HepG2 (cell line): ENCODE data around the gene XPNPEP3. TPM values are rescaled to one million over a fixed set of nuclear protein-coding genes. Genes with fewer than 3 reads are reported as not detected.

ENCODE experiments used
- ATAC-seq: fragments of 200-7000 bp; cut with Tn5 transposase; 3 replicates; pipeline ENCODE4 v1.9.1; 2020; ENCODE audit warnings: mild to moderate bottlenecking, moderate library complexity
- BruUV-seq: library from RNA; stranded (reverse); fragments of 400-500 nt; replicated peaks from 2 replicates; lab custom pipeline; 2021; lab: Mats Ljungman, UMichigan
- CTCF ChIA-PET: fragments of 300-600 bp; formaldehyde crosslinking; extraction: SDS; loops from one replicate; lab custom pipeline; 2021; ENCODE audit warnings: low total read pairs, inconsistent platforms, low intra/inter-chr PET ratio; lab: Yijun Ruan, JAX
- POLR2A ChIA-PET: fragments of 350-600 bp; sonication (Branson Sonifier 250); formaldehyde crosslinking; loops from one replicate; lab custom pipeline; 2020; ENCODE audit warnings: antibody characterized with exemption, inconsistent platforms; lab: Yijun Ruan, JAX
- DNase-seq: peaks from one replicate; pipeline ENCODE4 v3.0.0-alpha.2; 2015; ENCODE audit warnings: low spot score
- FAIRE-seq: peaks from 3 replicates; lab custom pipeline; 2011; peaks lifted over from hg19 to GRCh38; lab: Jason Lieb, UNC
- H2AFZ ChIP-seq: one replicate; pipeline ENCODE4 v1.6.1; 2011; ENCODE audit warnings: low read length, inconsistent platforms
- H3K27ac ChIP-seq: fragments of 300-600 bp; 3 replicates; pipeline ENCODE4 v1.8.0; 2011; ENCODE audit warnings: mixed run types, mild to moderate bottlenecking, mixed read lengths, low read length, inconsistent platforms; ENCODE audit not compliant: insufficient read depth; ENCODE audit errors: extremely low read length
- H3K27me3 ChIP-seq, 2 experiments: fragments of 200-600 bp in 1 of 2; 2 replicates in 1 of 2; 3 replicates in 1 of 2; pipeline versions ENCODE4 v1.6.0 to v1.8.0; 2011; ENCODE audit warnings: low read length in 2 of 2, mild to moderate bottlenecking in 2 of 2, moderate library complexity in 2 of 2, inconsistent platforms in 1 of 2; ENCODE audit not compliant: insufficient read depth in 2 of 2, control insufficient read depth in 1 of 2
- H3K36me3 ChIP-seq, 2 experiments: fragments of 200-600 bp in 1 of 2; replicated peaks in 1 of 2; 2 replicates in 1 of 2; 3 replicates in 1 of 2; pipeline versions ENCODE4 v1.5.1 to v1.8.0; 2011; ENCODE audit warnings: low read length in 2 of 2, inconsistent platforms in 1 of 2; ENCODE audit not compliant: insufficient read depth in 2 of 2, control insufficient read depth in 1 of 2
- H3K4me1 ChIP-seq: 2 replicates; pipeline ENCODE4 v1.5.1; 2012; ENCODE audit warnings: low read length, inconsistent platforms; ENCODE audit not compliant: insufficient read depth
- H3K4me2 ChIP-seq: 2 replicates; pipeline ENCODE4 v1.6.0; 2011; ENCODE audit warnings: low read depth, low read length, inconsistent platforms
- H3K4me3 ChIP-seq, 3 experiments: fragments of 200-600 bp in 1 of 3; sonication (generic), shearing (Covaris generic) in 1 of 3; replicated peaks in 1 of 3; 2 replicates each; pipeline ENCODE4 v1.5.1; 2011 to 2016; ENCODE audit warnings: low read length in 3 of 3, inconsistent platforms in 2 of 3, low read depth in 2 of 3, mild to moderate bottlenecking in 2 of 3, control low read depth in 1 of 3, mixed read lengths in 1 of 3; ENCODE audit not compliant: insufficient read depth in 1 of 3
- H3K79me2 ChIP-seq: one replicate; pipeline ENCODE4 v1.6.1; 2011; ENCODE audit warnings: low read length, inconsistent platforms; ENCODE audit not compliant: insufficient read depth
- H3K9ac ChIP-seq: 2 replicates; pipeline ENCODE4 v1.6.0; 2011; ENCODE audit warnings: mild to moderate bottlenecking, low read depth, low read length, inconsistent platforms; ENCODE audit not compliant: insufficient read depth
- H3K9me3 ChIP-seq: 2 replicates; pipeline ENCODE4 v1.5.1; 2012; ENCODE audit warnings: mild to moderate bottlenecking, low read length
- H4K20me1 ChIP-seq: 2 replicates; pipeline ENCODE4 v1.6.0; 2011; ENCODE audit warnings: inconsistent platforms, mild to moderate bottlenecking, low read length, moderate library complexity; ENCODE audit not compliant: insufficient read depth
- AKAP8 ChIP-seq: sonication (generic); formaldehyde crosslinking; IDR thresholded peaks from 2 replicates; pipeline ENCODE4 v1.5.1; 2020; ENCODE audit warnings: mild to moderate bottlenecking, missing genetic modification reagents
- CC2D1A ChIP-seq: sonication (generic); formaldehyde crosslinking; IDR thresholded peaks from 2 replicates; pipeline ENCODE4 v1.8.1; 2023; ENCODE audit warnings: mild to moderate bottlenecking, missing genetic modification reagents
- FOSL1 ChIP-seq: sonication (generic); formaldehyde crosslinking; IDR thresholded peaks from 2 replicates; pipeline ENCODE4 v1.9.0; 2021; ENCODE audit warnings: missing genetic modification reagents, borderline replicate concordance
- SIN3A ChIP-seq: IDR thresholded peaks from 2 replicates; pipeline ENCODE4 v1.6.1; 2011; ENCODE audit warnings: low read depth, mild to moderate bottlenecking, control low read depth, low read length, borderline replicate concordance
- ZNF558 ChIP-seq: sonication (generic); formaldehyde crosslinking; IDR thresholded peaks from 2 replicates; pipeline ENCODE4 v1.9.0; 2022; ENCODE audit warnings: mild to moderate bottlenecking, missing genetic modification reagents, borderline replicate concordance
- ZNF7 ChIP-seq: IDR thresholded peaks from 2 replicates; pipeline ENCODE4 v1.6.1; 2016; ENCODE audit warnings: missing biosample characterization, missing genetic modification reagents
- ZNF720 ChIP-seq: sonication (generic); formaldehyde crosslinking; IDR thresholded peaks from 2 replicates; pipeline ENCODE4 v1.4.0; 2020; ENCODE audit warnings: missing genetic modification reagents
- ZSCAN12 ChIP-seq: sonication (generic); formaldehyde crosslinking; IDR thresholded peaks from 2 replicates; pipeline ENCODE4 v1.9.0; 2021; ENCODE audit warnings: mild to moderate bottlenecking, missing genetic modification reagents
- ZSCAN9 ChIP-seq: IDR thresholded peaks from 2 replicates; pipeline ENCODE4 v1.6.1; 2016; ENCODE audit warnings: borderline replicate concordance
- WGBS: methylation state at CpG from one replicate; pipeline ENCODE4 v1.1.6; 2017; ENCODE audit warnings: low lambda C conversion rate; 5-methylcytosine and 5-hydroxymethylcytosine counted together
- in situ Hi-C: cut with HindIII; loops from 2 replicates; pipeline ENCODE4 v1.10.0; 2017; ENCODE audit warnings: low pct_unique_long_range_greater_than_20kb; ENCODE audit not compliant: extremely low pct_ligation_motif_present
- intact Hi-C: fragments of 100-400 bp; cut with micrococcal nuclease; formaldehyde crosslinking; loops from one replicate; pipeline ENCODE4 v1.10.0; 2022; ENCODE audit not compliant: unreplicated experiment
- polyA plus RNA-seq, 8 experiments: library from polyadenylated mRNA; depleted of rRNA in 3 of 8; stranded (reverse) in 7 of 8; unstranded in 1 of 8; fragments of >200 nt; fragmentation: Illumina TruSeq in 4 of 8; extraction: Trizol in 4 of 8; gene quantifications; 2 replicates each; pipeline versions ENCODE4 v1.2.1 to v1.2.3, GENCODE V29; 2011 to 2016; ENCODE audit warnings: low read depth in 4 of 8, missing spikeins in 1 of 8, mixed read lengths in 1 of 8; ENCODE audit not compliant: insufficient read depth in 1 of 8
- total RNA-seq, 5 experiments: library from RNA; depleted of rRNA; stranded (reverse); fragments of >200 nt; fragmentation: Illumina TruSeq; extraction: Trizol; gene quantifications; 2 replicates each; pipeline ENCODE4 v1.2.3, GENCODE V29; 2016; ENCODE audit warnings: low read depth in 1 of 5
- TF ChIP-seq, protein P1 (sequence below): sonication (generic); formaldehyde crosslinking; IDR thresholded peaks from 2 replicates; pipeline ENCODE4 v1.4.0; 2020; ENCODE audit warnings: mild to moderate bottlenecking, low read depth, missing genetic modification reagents
- TF ChIP-seq, protein P2 (sequence below): IDR thresholded peaks from 2 replicates; pipeline ENCODE4 v1.6.1; 2018; ENCODE audit warnings: missing genetic modification reagents, mild to moderate bottlenecking, missing compliant biosample characterization
- TF ChIP-seq, protein P3 (sequence below): sonication (generic); formaldehyde crosslinking; IDR thresholded peaks from 2 replicates; pipeline ENCODE4 v1.8.0; 2022; ENCODE audit warnings: low read depth, missing genetic modification reagents
- TF ChIP-seq, protein P4 (sequence below): sonication (generic); formaldehyde crosslinking; IDR thresholded peaks from 2 replicates; pipeline ENCODE4 v1.5.0; 2020; ENCODE audit warnings: mild to moderate bottlenecking, missing genetic modification reagents
- TF ChIP-seq, protein P5 (sequence below): sonication (generic); formaldehyde crosslinking; IDR thresholded peaks from 2 replicates; pipeline ENCODE4 v1.9.0; 2021; ENCODE audit warnings: missing genetic modification reagents, borderline replicate concordance

Gene XPNPEP3
- total and polyA plus RNA-seq, 2 of the 13 experiments (the other 11 are each of a cell fraction or from before 2014, with no cell fraction given) = 10.3 to 14.0 TPM

- peaks cover 0 to 6% of the 10 kb centered on the region in 2 experiments; a peak in 2 of 5 replicates for H3K36me3 ChIP-seq
- BruUV-seq = no TSS peak
- TF ChIP-seq AKAP8 (CRISPR knock-in tag) = no peak
- TF ChIP-seq ZSCAN12 (CRISPR knock-in tag) = no peak
- TF ChIP-seq SIN3A = no peak
- TF ChIP-seq, protein P1, sequence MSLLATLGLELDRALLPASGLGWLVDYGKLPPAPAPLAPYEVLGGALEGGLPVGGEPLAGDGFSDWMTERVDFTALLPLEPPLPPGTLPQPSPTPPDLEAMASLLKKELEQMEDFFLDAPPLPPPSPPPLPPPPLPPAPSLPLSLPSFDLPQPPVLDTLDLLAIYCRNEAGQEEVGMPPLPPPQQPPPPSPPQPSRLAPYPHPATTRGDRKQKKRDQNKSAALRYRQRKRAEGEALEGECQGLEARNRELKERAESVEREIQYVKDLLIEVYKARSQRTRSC (CRISPR knock-in tag) = no peak
- TF ChIP-seq ZSCAN9 (CRISPR knock-in tag) = no peak
- TF ChIP-seq, protein P2, sequence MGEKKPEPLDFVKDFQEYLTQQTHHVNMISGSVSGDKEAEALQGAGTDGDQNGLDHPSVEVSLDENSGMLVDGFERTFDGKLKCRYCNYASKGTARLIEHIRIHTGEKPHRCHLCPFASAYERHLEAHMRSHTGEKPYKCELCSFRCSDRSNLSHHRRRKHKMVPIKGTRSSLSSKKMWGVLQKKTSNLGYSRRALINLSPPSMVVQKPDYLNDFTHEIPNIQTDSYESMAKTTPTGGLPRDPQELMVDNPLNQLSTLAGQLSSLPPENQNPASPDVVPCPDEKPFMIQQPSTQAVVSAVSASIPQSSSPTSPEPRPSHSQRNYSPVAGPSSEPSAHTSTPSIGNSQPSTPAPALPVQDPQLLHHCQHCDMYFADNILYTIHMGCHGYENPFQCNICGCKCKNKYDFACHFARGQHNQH (CRISPR knock-in tag) = no peak
- TF ChIP-seq, protein P3, sequence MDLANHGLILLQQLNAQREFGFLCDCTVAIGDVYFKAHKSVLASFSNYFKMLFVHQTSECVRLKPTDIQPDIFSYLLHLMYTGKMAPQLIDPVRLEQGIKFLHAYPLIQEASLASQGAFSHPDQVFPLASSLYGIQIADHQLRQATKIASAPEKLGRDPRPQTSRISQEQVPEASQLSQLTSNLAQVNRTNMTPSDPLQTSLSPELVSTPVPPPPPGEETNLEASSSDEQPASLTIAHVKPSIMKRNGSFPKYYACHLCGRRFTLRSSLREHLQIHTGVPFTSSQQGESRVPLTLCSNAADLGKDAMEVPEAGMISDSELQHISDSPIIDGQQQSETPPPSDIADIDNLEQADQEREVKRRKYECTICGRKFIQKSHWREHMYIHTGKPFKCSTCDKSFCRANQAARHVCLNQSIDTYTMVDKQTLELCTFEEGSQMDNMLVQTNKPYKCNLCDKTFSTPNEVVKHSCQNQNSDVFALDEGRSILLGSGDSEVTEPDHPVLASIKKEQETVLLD (CRISPR knock-in tag) = no peak
- TF ChIP-seq, protein P4, sequence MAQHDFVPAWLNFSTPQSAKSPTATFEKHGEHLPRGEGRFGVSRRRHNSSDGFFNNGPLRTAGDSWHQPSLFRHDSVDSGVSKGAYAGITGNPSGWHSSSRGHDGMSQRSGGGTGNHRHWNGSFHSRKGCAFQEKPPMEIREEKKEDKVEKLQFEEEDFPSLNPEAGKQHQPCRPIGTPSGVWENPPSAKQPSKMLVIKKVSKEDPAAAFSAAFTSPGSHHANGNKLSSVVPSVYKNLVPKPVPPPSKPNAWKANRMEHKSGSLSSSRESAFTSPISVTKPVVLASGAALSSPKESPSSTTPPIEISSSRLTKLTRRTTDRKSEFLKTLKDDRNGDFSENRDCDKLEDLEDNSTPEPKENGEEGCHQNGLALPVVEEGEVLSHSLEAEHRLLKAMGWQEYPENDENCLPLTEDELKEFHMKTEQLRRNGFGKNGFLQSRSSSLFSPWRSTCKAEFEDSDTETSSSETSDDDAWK (CRISPR knock-in tag) = no peak
- no peak for TF ChIP-seq CC2D1A (CRISPR knock-in tag)
- no peak for TF ChIP-seq FOSL1
- TF ChIP-seq ZNF558 = no peak
- no peak for TF ChIP-seq ZNF7 (CRISPR knock-in tag)
- no peak for TF ChIP-seq ZNF720 (CRISPR knock-in tag)
- TF ChIP-seq, protein P5, sequence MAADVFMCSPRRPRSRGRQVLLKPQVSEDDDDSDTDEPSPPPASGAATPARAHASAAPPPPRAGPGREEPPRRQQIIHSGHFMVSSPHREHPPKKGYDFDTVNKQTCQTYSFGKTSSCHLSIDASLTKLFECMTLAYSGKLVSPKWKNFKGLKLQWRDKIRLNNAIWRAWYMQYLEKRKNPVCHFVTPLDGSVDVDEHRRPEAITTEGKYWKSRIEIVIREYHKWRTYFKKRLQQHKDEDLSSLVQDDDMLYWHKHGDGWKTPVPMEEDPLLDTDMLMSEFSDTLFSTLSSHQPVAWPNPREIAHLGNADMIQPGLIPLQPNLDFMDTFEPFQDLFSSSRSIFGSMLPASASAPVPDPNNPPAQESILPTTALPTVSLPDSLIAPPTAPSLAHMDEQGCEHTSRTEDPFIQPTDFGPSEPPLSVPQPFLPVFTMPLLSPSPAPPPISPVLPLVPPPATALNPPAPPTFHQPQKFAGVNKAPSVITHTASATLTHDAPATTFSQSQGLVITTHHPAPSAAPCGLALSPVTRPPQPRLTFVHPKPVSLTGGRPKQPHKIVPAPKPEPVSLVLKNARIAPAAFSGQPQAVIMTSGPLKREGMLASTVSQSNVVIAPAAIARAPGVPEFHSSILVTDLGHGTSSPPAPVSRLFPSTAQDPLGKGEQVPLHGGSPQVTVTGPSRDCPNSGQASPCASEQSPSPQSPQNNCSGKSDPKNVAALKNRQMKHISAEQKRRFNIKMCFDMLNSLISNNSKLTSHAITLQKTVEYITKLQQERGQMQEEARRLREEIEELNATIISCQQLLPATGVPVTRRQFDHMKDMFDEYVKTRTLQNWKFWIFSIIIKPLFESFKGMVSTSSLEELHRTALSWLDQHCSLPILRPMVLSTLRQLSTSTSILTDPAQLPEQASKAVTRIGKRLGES (CRISPR knock-in tag) = no peak
- ChIA-PET CTCF (no interaction called here), POLR2A (no interaction called here)
- H2AFZ ChIP-seq = no peak within 1 kb of the TSS
- FAIRE-seq = no peak
- no peak within 1 kb of the TSS for H3K9ac ChIP-seq
- no peaks in the 10 kb centered on the region for H3K9me3 ChIP-seq
- DNase-seq = no peak
- no peak within 1 kb of the TSS for H3K27ac ChIP-seq
- ATAC-seq = no peak
- in situ Hi-C loops (no loop called here), intact Hi-C loops (no loop called here)
- H3K4me1 ChIP-seq = peaks cover 29% of the 10 kb centered on the region
- no peaks in the 10 kb centered on the region; a peak in 1 of 5 replicates for H3K27me3 ChIP-seq
- peaks cover 51% of the 10 kb centered on the region for H3K79me2 ChIP-seq
- WGBS = 85% methylated on average over 3 of the region's 3 CpGs
- no peak within 1 kb of the TSS for H3K4me3 ChIP-seq
- H4K20me1 ChIP-seq = no peaks in the 10 kb centered on the region
- no peak within 1 kb of the TSS for H3K4me2 ChIP-seq
These were observed 5.1 kb downstream of the XPNPEP3 start, which contains the start of gene DNAJB7 for GRCh38 chr22:40862013-40862412. DNAJB7 (minus strand) TSS chr22:40862113; CDS start chr22:40861994, 119 bp downstream.
